Tibial artery (tissue), 4 donors: ENCODE data around the gene LPGAT1.

ENCODE experiments used
- DNase-seq, 2 donors: peaks; one replicate each; pipeline ENCODE4 v3.0.0-alpha.2; 2019
- H3K27ac ChIP-seq, 2 donors: fragments of 200-600 bp; sonication (generic) in 1 of 2; 1 replicate in 1 of 2; 2 replicates in 1 of 2; pipeline ENCODE4 v1.5.1; 2018 to 2019; ENCODE audit warnings: mild to moderate bottlenecking in 1 of 2
- H3K27me3 ChIP-seq, 2 donors: fragments of 200-600 bp; sonication (generic) in 1 of 2; one replicate each; pipeline versions ENCODE4 v1.5.1 to v1.6.0; 2016 to 2019
- H3K36me3 ChIP-seq, 3 donors: fragments of 200-600 bp; sonication (generic) in 2 of 3; one replicate each; pipeline ENCODE4 v1.5.1; 2016 to 2019; ENCODE audit warnings: mild to moderate bottlenecking in 2 of 3
- H3K4me1 ChIP-seq, 4 donors: fragments of 200-600 bp; sonication (generic) in 2 of 4; 1 replicate in 3 of 4; 2 replicates in 1 of 4; pipeline ENCODE4 v1.5.1; 2016 to 2019
- H3K4me3 ChIP-seq, 2 donors: fragments of 200-600 bp; sonication (generic) in 1 of 2; 1 replicate in 1 of 2; 2 replicates in 1 of 2; pipeline ENCODE4 v1.5.1; 2018 to 2019; ENCODE audit warnings: mild to moderate bottlenecking in 2 of 2
- H3K9me3 ChIP-seq, 3 donors: fragments of 200-600 bp; sonication (generic) in 1 of 3; one replicate each; pipeline ENCODE4 v1.5.1; 2016 to 2019
- intact Hi-C: fragments of 100-400 bp; cut with DNase I; formaldehyde crosslinking; loops from one replicate; pipeline ENCODE4 v1.15.0; 2023; ENCODE audit warnings: low total_unique reads
- TF ChIP-seq, protein P1 (sequence below), 2 experiments: fragments of 200-600 bp in 1 of 2; fragments of 450-650 bp in 1 of 2; IDR thresholded peaks; one replicate each; pipeline ENCODE4 v1.5.1; 2017 to 2019; ENCODE audit warnings: antibody characterized with exemption in 2 of 2, mild to moderate bottlenecking in 1 of 2, moderate library complexity in 1 of 2

The LPGAT1 gene

DNA sequence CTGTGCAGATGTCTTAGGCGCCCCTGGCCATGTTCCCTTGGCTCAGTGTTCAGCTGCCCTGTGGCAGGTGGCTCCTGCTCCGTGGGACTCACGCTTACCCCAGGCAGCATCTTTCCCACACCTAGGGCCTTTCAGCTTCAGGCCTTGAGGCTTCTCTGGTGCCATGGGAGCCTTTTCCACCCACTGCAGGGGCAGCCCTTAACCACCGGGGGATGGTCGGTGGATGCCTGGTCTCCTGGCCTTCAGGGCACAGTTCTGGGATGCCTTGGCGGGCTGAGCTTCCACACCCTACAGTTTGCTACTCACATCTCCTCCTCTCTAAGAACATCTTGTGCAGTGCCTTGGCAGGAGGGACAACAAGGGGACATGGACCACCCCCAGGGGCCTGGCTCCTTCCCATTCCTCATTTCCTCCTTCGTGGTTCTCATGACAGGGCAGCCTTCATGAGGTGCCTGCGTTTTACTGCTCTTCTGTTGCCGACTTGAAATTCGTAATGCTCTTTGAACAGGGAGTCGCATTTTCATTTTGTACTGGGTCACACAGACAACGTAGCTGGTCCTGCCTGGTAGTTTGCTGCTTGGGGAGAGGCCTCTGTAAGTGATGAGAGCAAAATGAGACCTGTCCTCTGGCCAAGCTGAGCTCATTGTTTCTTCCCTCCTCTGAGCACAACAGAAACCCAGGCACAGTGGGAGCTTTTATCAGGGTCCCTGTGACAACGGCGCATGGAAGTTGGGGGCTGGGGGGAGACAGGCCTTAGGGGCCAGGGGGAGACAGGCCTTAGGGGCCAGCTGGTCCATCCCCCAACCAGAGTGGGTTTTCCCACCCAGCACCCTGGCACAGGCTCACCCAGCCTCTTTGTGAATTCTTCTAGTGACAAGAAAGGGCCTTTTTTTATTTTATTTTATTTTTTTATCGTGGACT, 93.2 kb downstream of the LPGAT1 start:
- intact Hi-C loops, result no loop called here
- Histone ChIP-seq H3K9me3 (no peaks in the 10 kb centered on the region), H3K4me1 (peaks cover 0 to 10% (median 5%) of the 10 kb centered on the region in 4 donors), H3K36me3 (no peaks in the 10 kb centered on the region), H3K27ac (no peak overlapping the region), H3K27me3 (no peaks in the 10 kb centered on the region), H3K4me3 (no peak overlapping the region)
- DNase-seq, result no peak
- TF ChIP-seq, protein P1, sequence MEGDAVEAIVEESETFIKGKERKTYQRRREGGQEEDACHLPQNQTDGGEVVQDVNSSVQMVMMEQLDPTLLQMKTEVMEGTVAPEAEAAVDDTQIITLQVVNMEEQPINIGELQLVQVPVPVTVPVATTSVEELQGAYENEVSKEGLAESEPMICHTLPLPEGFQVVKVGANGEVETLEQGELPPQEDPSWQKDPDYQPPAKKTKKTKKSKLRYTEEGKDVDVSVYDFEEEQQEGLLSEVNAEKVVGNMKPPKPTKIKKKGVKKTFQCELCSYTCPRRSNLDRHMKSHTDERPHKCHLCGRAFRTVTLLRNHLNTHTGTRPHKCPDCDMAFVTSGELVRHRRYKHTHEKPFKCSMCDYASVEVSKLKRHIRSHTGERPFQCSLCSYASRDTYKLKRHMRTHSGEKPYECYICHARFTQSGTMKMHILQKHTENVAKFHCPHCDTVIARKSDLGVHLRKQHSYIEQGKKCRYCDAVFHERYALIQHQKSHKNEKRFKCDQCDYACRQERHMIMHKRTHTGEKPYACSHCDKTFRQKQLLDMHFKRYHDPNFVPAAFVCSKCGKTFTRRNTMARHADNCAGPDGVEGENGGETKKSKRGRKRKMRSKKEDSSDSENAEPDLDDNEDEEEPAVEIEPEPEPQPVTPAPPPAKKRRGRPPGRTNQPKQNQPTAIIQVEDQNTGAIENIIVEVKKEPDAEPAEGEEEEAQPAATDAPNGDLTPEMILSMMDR (IDR thresholded peaks at IDR 0.05), result no peak

DNA sequence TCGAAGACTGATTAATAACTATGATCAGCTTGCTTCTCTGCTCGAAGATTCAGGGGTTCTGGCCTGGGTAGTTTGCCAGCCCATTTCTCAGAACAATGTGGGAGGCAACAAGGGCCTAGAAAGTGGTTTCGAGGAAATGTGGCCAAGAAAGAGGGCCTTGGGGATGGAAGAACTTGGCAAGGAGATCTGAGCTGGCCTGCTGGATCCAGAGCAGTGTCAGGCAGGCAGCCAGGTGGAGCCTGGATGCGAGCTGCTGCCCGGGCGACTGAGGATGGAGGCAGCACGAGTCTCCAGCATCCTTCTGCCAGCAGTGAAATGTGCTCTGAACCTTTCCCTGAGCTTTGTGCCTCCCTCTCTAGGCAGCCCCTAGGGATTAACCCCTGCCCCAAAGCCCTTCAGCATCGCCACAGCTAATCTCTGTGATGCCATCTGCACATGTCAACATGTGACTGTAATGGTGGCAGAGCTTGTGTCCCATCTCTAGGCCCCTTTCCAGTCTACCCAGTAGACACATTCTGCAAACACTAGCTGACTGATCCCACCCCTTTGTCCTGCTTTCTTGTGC, 94.1 kb downstream of the LPGAT1 start:
- Histone ChIP-seq H3K4me3 (no peak overlapping the region), H3K9me3 (no peaks in the 10 kb centered on the region), H3K4me1 (peaks cover 0 to 10% (median 5%) of the 10 kb centered on the region in 4 donors), H3K27me3 (no peaks in the 10 kb centered on the region), H3K36me3 (no peaks in the 10 kb centered on the region), H3K27ac (no peak overlapping the region)
- intact Hi-C loops, result no loop called here
- TF ChIP-seq, protein P1 (IDR thresholded peaks at IDR 0.05), result no peak
- DNase-seq, result no peak

DNA sequence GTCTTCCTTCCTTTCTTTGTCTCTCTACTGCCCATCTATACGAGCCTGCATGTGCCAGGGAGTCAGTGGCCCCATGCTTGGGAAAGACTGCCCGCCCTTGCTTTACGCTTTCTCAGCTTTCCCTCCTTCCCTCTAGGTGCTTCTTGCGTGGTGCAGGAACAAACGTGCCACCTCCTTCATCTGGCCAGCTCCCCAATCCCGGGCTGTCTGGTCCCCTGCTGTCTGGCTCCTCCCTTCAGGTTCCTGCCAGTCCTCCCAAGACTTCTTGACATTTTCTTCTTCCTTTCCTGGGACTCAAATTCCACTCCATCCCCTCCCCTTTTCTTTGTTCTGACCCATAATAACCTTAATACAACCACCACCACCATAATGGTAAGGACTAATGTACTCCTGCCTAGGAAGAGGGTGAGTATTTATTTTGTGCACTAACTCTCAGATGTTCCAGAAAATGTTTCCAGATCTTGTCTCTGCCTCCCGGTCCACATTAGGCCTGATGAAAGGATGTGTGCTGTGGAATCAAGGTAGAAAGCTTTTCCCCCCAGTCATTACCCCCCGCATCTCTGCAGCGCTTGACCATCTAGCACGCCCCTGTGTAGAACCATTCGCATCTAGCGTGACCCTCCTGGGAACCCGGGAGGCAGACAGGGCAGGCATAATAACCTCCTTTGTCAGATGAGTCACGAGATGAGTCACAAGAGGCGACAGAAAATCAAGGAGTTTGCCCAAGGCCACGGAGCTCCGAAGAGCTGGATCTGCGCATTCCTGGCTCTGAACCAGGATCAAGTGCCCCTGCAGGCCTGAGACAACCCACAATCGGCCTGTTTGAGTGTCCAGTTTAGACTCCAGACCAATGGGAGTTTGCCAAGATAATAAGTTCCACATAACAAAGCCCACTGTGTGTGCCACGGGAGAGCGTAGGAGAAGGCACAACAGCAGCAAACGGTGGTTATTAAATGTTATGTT, 95.1 kb downstream of the LPGAT1 start:
- intact Hi-C loops, result no loop called here
- TF ChIP-seq, protein P1 (IDR thresholded peaks at IDR 0.05), result no peak
- Histone ChIP-seq H3K4me3 (no peak overlapping the region), H3K9me3 (no peaks in the 10 kb centered on the region), H3K27me3 (no peaks in the 10 kb centered on the region), H3K4me1 (peaks cover 0 to 10% (median 5%) of the 10 kb centered on the region in 4 donors), H3K27ac (no peak overlapping the region), H3K36me3 (no peaks in the 10 kb centered on the region)
- DNase-seq, result no peak

DNA sequence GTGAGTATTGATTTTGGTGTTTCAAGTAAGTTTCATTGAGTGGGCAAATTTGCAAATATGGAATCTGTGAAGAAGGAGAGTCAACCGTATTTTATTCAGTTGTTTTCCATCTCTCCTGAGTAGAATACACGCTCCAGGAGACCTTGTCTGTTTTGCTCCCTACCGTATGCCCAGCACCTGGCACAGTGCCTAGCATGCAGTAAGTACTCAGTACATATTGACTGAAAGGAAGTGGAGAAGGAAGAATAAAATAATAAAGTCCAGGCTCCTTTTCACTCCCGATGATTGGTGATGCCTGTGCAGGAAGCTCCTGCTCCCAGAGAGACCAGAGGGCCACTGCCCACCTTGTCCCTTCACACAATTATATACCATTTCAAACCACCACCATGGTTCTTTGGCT, 95.8 kb downstream of the LPGAT1 start:
- Histone ChIP-seq H3K4me3 (no peak overlapping the region), H3K9me3 (no peaks in the 10 kb centered on the region)
- DNase-seq, result no peak

DNA sequence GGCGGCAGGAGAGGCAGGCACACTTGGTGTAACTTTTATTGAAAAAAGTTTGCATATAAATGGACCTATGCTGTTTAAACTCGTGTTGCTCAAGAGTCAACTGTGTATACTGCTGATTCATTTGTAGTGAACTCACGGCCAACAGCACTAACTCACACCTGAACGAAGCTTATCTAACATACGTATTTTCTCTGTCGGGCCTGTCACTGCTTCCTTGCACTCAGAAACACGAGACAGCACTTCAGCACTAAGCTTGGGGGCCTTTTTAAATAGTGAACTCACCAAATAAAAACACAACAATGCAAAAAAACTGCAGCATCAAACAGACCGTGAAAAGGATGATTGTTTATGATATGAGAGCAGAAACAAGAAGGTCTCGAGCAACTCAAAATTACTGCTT, 96.2 kb downstream of the LPGAT1 start:
- H3K27ac ChIP-seq, result no peak overlapping the region
- intact Hi-C loops, result no loop called here
- no peaks in the 10 kb centered on the region for H3K27me3 ChIP-seq
- H3K4me1 ChIP-seq, result peaks cover 0 to 10% (median 5%) of the 10 kb centered on the region in 4 donors
- H3K36me3 ChIP-seq, result no peaks in the 10 kb centered on the region
- no peak overlapping the region for H3K4me3 ChIP-seq
- TF ChIP-seq, protein P1 (IDR thresholded peaks at IDR 0.05), result no peak
- DNase-seq, result no peak
- no peaks in the 10 kb centered on the region for H3K9me3 ChIP-seq

More for the DNA sequence above, 95.8 kb downstream of the LPGAT1 start:
- intact Hi-C loops, result no loop called here
- Histone ChIP-seq H3K27me3 (no peaks in the 10 kb centered on the region), H3K27ac (no peak overlapping the region), H3K4me1 (peaks cover 0 to 10% (median 5%) of the 10 kb centered on the region in 4 donors), H3K36me3 (no peaks in the 10 kb centered on the region)
- TF ChIP-seq, protein P1 (IDR thresholded peaks at IDR 0.05), result no peak
